ENCODE results near the gene TBC1D5.
"Not testable (repeated sequence)": the region's sequence is repeated elsewhere in the genome, so short reads cannot be mapped to it uniquely, and the experiment has no call there.

Gene TBC1D5

DNA sequence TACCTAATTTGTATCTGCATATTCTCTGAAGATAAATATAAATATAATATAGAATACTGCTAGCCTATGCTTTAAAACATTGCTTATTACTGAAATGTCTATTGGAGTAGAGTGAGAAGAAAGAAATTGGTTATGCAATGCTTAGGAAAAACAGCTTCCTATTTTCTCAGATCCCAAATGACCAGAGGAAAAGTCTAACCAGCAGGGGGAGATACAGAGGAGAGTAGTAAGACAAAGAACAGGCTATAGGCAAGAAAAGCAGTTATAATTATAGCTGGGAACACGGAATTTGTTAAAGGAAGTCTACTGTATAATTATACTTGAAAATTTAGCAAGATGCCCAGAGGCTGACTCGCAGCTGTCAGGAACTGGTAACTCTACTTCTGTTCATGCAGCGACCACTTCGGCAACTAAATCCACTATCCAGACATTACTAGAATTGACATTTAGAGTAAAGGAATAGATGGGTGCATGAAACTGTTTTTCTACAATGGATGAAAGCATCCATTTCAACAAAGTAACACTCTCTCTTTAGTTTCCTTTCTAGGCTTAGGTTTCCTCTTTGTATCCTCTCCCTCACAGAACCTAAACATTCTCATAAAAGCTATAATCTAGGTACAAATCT is 97.2 kb downstream of the TBC1D5 start:
- no peak for DNase-seq (ENCODE audit: low read depth, low spot score)

DNA sequence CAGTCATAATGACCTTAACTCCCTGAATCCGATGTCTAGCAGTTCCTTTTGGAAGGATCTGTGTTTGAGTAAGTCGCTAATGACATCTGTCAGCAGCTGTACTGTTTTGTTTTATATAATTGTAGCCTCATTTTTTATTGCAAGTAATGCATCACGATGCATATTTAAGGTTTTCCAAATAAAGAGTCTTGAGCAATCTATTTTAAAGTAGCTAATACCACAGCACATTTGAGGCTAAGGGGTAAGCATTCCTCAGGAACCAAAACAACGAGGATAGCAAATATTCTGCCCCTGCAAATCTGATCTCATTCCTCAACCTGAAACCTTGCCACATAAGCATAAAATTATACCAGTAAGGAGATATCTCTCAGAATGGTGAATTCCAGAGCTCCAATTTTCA is 98.7 kb downstream of the TBC1D5 start:
- no peak for DNase-seq (ENCODE audit: low read depth, low spot score)

DNA sequence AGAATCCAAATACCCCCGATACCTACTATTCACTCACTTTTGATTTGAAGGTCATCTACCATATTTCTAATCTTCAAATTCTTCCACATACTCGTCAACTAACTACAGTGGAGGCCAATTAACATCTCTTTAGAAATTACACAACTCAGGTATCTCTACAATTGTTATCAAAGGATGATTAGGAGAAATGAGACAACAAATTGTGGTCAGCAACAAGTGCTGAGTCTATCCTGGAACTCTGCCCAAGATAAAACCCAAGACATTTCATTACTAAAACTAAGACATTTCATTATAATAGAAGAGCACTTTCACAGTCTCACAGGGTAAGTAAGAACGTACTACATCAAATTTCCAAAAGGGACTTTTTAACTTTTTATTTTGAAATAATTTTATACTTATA is 100.0 kb downstream of the TBC1D5 start:
- DNase-seq (ENCODE audit: low read depth, low spot score), result no peak

DNA sequence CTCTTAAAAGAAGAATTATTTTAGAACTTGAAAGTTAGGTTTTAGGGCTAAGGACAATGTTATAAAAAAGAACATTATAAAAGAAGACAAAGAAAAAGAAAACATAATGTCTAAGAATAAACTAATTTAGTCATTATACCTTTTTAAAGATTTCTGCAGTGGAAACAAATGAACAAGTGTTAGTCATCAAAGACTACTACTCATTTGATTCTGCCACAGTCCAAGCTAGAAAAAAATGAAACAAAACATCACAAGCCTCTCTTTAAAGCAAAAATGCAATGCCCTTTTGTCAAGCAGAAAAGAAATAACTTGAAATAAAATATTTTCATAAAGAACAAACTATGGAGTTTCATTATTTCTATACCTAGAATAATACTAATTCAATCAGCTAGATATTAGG is 102.0 kb downstream of the TBC1D5 start:
- DNase-seq (ENCODE audit: low read depth, low spot score), result no peak

DNA sequence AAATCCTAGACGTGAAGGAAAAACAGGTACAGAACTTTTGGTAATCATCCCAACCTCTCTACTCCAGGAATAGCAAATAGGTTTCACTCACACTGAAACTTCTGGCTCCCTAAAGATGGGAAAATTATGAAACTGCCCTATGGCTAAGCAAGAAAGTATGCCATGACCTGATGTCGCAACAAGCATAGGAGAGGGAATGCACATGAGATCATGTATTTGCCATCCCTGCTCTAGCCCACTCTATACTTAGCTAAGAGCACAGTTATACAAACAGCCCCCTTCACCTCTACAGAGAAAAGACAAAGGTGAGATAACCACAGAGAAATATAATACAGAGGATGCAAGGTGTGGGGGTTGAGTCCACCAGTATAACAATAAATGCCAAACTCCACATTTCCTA is 102.7 kb downstream of the TBC1D5 start:
- no peak for DNase-seq (ENCODE audit: low read depth, low spot score)

DNA sequence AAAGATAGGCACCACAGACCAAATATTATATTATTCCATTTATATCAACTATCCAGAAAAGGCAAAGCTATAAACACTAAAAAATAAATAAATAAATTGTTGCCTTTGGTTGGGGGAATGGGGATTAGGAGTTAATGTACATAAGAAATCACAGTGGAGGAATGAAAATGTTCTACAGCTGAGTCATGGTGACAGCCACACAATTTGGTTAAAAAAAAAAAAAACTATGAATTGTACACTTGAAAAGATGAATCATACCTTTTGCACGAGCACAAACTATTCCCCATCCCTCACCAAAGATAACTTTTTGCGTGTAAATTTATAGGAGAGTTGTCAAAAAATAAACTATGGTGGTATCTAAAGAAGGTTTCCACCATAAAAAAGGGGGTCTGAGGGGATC is 103.2 kb downstream of the TBC1D5 start:
- no peak for DNase-seq (ENCODE audit: low read depth, low spot score)

DNA sequence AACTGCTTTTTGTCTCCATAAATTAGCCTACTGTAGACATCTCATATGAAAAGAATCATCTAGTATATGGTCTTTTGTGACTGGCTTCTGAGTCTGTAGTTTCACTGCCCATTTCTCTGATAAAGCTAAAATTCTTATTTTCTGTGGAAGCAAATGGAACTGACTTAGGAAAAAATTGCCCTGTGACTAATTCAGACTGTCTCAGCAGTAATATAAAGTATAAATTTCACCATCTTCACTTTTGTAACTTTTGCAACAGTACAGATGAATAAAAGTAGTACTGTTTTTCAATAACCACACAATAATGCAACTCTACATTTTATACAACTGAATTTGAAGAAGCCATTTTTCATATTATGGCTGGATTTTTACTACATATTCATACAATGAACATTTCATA is 104.1 kb downstream of the TBC1D5 start:
- DNase-seq (ENCODE audit: low read depth, low spot score), result no peak

DNA sequence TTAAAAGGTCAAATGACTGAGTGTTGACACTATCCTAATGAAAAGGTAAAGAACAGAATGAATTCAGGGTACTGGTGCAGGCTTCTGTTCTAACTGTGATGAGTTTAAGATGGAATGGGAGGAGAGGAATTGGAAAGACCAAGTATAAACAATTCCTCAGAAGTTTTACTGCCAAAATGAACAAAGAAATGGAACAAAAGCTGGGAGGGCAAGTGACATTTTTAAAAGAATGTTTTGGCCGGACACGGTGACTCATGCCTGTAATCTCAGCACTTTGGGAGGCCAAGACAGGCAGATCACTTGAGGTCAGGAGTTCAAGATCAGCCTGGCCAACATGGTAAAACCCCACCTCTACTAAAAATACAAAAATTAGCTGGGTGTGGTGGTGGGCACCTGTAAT is 106.8 kb downstream of the TBC1D5 start:
- DNase-seq (ENCODE audit: low read depth, low spot score), result not testable (repeated sequence)

DNA sequence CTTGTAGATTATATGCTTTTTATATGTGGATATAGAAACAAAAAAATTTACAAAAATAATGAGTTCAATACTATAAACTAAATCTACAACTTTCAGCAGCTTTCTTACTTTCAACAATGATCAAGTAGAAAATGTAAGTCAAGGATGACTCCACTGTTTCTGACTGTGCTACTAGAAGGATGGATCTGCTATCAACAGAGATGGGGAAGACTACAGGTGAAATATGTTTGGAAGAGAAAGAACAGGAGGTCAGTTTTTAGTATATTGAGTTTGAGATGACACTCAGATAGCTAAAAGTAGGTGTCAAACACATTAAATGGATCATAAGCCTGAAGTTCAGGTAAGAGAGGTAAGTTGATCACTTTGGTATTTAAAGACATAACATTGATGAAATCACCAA is 107.5 kb downstream of the TBC1D5 start:
- DNase-seq (ENCODE audit: low read depth, low spot score), result no peak

DNA sequence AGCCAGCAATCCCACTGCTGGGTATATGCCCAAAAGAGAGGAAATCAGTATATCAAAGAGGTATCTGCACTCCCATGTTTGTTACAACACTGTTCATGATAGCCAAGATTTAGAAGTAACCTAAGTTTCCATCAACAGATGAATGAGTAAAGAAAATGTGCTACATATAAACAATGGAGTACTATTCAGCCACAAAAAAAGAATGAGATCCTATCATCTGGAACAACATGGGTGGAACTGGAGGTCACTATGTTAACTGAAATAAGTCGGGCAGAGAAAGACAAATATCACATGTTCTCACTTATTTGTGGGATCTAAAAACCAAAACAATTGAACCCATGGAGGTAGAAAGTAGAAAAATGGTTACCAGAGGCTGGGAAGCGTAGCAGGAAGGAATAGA is 108.2 kb downstream of the TBC1D5 start:
- DNase-seq (ENCODE audit: low read depth, low spot score), result no peak

DNA sequence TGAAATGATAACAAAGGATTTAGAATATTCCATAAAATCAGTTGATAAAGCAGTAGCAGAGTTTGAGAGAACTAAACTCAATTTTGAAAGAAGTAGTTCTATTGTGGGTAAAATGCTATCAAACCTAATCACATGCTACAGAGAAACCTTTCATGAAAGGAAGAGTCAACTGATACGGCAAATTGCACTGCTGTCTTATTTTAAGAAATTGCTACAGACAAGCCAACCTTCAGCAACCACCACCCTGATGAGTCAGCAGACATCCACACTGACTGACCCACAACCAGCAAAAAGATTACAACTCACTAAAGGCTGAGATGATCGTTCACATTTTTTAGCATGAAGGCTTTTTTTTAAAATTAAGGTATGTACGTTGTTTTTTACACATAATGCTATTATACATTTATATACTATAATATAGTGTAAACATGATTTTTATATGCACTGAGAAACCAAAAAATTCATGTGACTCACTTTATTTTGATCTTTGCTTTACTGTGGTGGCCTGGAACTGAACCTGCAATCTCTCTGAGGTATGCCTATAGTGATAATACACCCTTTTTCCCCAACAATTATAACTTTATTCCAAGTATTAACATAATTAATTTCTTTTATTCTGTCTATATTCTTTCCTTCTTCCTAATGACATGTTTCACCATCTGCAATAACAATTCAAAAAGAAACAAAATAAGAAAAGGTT is 109.9 kb downstream of the TBC1D5 start:
- no peak for DNase-seq (ENCODE audit: low read depth, low spot score)

DNA sequence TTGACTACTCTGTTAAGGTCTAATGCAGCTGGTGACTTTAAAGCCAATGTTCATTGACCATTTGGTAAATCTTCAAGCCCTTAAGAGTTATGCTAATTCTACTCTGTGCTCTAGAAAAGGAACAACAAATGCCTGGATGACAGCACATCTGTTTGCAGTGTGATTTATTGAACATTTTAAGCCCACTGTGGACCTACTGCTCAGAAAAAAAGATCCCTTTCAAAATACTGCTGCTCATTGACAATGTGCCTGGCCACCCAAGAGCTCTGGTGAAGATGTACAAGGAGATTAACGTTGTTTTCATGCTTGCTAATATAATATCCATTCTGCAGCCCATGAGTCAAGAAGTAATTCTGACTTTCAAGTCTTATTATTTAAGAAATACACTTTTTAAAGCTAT is 110.8 kb downstream of the TBC1D5 start:
- no peak for DNase-seq (ENCODE audit: low read depth, low spot score)

DNA sequence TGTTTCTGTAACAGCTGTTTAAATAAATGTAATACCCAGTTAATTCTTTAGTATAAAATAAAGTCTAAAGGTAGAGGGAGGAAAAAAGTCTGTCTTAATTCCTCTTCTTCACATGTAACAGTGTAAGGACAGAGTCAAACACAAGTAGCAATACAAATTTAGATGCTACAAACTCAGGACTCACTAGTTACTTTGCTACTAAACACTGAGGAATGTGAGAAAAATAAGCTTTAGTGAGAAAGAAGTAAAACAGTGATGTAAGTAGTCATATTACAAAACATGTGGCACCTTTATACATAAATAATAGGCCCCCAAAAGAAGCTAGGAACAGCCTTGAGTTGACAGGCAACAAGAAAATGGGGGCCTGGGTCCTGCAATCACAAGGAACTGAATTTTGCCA is 113.0 kb downstream of the TBC1D5 start:
- no peak for DNase-seq (ENCODE audit: low read depth, low spot score)

DNA sequence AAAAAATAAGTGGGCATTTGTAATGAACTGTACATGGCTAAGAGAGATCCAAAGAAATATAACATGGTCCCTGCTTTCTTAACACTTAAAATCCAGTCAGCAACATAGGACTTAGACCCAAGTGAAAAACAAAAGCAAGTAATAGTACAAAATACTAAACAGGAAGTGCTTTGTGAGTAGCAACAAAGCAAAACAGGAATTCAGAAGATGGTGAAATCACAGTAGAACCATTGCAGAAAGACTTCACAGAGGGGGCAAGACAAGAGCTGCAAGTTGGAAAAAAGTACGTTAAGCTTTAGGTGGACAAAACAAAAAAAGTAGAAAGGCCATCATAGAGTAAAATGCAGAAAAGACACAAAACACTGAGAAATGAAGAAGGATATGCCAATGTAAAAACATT is 116.0 kb downstream of the TBC1D5 start:
- no peak for DNase-seq (ENCODE audit: low read depth, low spot score)

DNA sequence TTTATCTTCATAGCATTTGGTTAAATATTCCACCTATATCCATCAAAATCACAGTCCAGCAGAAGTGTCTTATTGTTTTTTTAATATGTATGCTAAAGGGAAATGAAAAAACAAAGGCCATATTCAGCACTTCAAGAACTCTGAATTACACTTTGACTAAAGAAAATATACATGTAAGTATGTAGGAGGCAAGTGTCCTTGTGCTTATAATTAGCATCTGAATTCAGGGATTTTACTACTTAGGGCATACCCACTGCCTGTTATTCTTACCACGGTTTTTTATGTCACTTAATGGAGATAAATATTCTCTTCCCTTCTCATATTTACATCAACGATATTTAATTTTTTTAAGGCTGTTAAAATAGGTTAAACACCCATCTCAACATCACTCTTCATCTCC is 117.3 kb downstream of the TBC1D5 start:
- DNase-seq (ENCODE audit: low read depth, low spot score), result no peak

DNA sequence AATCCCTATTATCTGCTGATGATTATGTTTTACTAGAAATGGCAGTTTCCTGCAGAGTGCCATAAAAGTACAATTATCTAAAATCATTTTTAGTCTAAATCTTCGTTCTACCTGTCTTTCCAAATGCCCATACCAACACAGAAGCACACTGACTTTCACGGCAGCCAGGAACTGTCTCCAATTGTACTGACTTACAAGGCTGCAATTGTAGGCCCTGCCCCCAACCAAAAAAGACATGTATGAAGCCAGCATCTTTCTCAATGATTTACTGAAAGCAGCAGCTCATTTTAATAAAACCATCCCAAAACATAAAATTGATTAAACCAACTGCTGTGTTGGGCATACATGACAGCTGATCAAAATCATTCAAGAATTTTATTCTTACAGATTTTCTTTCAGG is 119.0 kb downstream of the TBC1D5 start:
- no peak for DNase-seq (ENCODE audit: low read depth, low spot score)

DNA sequence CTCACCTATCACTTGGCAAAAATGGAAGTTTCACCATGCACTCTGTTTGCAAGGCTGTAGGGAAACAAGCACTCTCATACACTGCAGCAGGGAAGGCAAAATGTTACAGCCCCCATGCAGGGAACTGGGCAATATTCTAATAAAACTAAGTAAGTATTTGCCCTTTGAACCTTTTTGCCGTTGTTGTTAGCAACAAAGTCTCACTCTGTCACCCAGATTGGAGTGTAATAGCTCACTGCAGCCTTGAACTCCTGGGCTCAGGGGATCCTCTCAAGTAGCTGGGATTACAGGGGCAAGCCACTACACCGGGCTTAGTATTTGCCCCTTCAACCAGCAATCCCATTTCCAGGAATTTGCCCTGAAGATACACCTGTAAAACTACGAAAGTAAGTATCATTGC is 122.5 kb downstream of the TBC1D5 start:
- no peak for DNase-seq (ENCODE audit: low read depth, low spot score)

DNA sequence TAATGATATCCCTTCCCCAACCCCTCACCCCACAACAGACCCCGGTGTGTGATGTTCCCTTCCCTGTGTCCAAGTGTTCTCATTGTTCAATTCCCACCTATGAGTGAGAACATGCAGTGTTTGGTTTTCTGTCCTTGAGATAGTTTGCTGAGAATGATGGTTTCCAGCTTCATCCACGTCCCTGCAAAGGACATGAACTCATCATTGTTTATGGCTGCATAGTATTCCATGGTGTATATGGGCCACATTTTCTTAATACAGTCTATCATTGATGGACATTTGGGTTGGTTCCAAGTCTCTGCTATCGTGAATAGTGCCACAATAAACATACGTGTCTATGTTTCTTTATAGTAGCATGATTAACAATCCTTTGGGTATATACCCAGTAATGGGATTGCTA is 129.4 kb downstream of the TBC1D5 start:
- not testable (repeated sequence) for DNase-seq (ENCODE audit: low read depth, low spot score)

DNA sequence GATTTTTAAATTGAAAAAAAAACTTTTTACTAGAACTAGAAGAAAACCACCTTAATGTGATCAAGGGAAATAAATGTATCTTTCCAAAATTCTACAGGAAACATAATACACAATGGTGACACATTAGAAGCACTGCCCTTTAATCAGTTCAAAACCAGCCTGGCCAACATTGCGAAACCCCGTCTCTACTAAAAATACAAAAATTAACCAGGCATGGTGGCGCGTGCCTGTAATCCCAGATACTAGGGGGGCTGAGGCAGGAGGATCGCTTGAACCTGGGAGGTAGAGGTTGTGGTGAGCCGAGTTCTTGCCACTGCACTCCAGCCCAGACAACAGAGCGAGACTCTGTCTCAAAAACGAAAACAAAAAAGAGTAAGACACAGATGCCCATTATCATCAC is 134.5 kb downstream of the TBC1D5 start:
- DNase-seq (ENCODE audit: low read depth, low spot score), result no peak

DNA sequence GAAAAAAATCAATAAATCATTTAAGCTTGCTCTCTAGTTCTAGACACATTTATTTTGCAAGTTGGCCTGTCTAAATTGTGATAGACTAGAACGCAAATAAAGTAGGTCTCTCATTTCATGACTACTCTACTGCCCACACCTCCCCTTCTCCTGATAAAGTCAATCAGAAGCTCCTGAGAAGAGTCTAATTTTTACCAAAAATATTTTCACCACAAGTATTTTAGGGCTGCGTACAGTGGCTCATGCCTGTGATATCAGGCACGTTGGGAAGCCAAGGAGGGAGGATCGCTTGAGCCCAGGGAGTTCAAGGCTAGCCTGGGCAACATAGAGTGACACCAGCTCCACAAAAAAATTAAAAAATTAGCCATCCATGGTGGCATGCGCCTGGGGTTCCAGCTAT is 136.5 kb downstream of the TBC1D5 start:
- DNase-seq (ENCODE audit: low read depth, low spot score), result no peak

DNA sequence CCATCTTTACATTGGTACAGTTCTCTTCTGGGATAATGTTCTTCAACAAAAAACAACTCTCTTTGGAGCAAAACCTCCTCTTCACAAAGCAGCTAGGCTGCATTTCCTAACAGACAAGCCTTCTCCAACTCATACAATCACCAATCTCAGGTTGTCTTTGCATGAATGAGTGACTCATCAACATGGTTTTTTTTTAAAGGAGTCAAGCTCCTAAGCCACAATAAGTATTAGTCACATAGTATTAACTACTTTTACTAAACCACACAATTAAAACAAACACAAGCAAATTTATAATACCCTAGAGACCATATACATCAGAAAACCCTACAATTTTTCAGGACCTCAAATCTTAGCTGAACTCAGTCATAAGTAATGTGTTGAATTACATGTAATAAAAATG is 137.4 kb downstream of the TBC1D5 start:
- no peak for DNase-seq (ENCODE audit: low read depth, low spot score)

DNA sequence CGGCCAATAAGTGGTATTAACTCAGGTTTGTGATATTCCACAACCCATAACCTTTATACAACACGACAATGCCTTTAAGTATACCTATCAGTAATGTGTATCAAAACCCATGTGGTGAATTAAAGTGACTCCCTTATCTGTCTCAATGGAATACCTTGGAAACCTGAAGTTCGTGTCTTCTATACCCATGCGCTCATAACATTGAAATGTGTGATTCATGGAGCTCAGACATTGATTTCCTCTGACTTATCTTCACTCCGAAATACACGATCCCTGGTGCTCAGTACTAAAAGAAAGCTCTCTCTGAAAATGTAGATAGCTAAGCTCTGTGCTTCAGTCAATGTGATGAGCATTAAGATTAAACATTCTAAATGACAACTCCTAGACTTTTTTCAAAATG is 140.3 kb downstream of the TBC1D5 start:
- DNase-seq (ENCODE audit: low read depth, low spot score), result no peak

DNA sequence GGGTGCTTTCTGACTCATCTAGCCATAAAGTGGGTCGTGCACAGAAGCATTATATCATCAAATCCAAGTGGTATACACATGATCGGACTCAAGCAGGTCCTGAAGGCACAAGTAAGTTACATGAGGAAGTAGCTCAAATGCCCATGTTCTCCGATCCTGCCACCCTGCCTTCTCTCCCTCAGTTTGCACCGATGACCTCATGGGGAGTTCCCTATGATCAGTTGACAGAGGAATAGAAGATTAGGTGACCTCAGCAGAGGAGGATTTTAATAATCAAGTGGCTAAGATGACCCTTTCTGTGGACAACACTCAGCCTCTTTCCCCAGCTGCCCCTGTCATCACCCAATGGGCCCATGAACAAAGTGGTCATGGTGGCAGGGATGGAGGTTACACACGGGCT is 149.5 kb downstream of the TBC1D5 start:
- DNase-seq (ENCODE audit: low read depth, low spot score), result no peak

DNA sequence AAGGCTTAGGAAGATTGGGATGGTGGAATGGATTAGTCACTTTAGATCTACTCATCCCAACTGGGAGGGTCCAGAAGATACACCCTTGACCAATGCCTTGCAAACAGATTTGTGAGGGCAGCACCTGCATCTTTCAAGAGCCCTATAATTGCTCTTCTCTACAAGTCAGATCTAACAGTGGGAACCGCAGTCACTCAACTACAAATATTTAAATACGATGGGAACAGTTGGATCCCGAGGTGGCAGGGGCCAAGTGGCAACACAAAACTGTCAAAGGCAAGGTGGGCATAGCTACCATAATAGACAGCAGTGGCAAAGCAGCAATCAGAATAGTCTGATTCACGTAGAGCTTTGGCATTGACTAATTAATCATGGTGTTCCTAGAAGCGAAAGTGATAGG is 152.0 kb downstream of the TBC1D5 start:
- DNase-seq (ENCODE audit: low read depth, low spot score), result no peak
